ENCODE results near the gene GMCL1.

- TF ChIP-seq, protein P1, sequence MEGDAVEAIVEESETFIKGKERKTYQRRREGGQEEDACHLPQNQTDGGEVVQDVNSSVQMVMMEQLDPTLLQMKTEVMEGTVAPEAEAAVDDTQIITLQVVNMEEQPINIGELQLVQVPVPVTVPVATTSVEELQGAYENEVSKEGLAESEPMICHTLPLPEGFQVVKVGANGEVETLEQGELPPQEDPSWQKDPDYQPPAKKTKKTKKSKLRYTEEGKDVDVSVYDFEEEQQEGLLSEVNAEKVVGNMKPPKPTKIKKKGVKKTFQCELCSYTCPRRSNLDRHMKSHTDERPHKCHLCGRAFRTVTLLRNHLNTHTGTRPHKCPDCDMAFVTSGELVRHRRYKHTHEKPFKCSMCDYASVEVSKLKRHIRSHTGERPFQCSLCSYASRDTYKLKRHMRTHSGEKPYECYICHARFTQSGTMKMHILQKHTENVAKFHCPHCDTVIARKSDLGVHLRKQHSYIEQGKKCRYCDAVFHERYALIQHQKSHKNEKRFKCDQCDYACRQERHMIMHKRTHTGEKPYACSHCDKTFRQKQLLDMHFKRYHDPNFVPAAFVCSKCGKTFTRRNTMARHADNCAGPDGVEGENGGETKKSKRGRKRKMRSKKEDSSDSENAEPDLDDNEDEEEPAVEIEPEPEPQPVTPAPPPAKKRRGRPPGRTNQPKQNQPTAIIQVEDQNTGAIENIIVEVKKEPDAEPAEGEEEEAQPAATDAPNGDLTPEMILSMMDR (conservative IDR thresholded peaks at IDR 0.05; ENCODE audit: low read depth, low read length), result no peak
- no peak for TF ChIP-seq EZH2 (IDR thresholded peaks at IDR 0.05; ENCODE audit: borderline replicate concordance, low read depth, low read length, poor library complexity, severe bottlenecking)
Observed at GRCh38 chr2:69844560-69844959, 15.1 kb downstream of the GMCL1 start.
